HUES6 (cell line): ENCODE measurements around the gene ABI3.

Experiments used
- H3K27ac ChIP-seq: 2 replicates; pipeline ENCODE4 v1.7.0; 2013; ENCODE audit warnings: low read depth, mild to moderate bottlenecking, low read length, inconsistent platforms
- H3K27me3 ChIP-seq: 2 replicates; pipeline ENCODE4 v1.6.1; 2013; ENCODE audit warnings: low read length; ENCODE audit not compliant: control insufficient read depth, insufficient read depth
- H3K36me3 ChIP-seq: 2 replicates; pipeline ENCODE4 v1.6.1; 2013; ENCODE audit warnings: low read length; ENCODE audit not compliant: control insufficient read depth, insufficient read depth
- H3K4me1 ChIP-seq: 2 replicates; pipeline ENCODE4 v1.6.1; 2013; ENCODE audit warnings: low read length; ENCODE audit not compliant: control insufficient read depth, insufficient read depth
- H3K4me3 ChIP-seq: 2 replicates; pipeline ENCODE4 v1.5.1; 2013; ENCODE audit warnings: low read depth, low read length
- H3K9ac ChIP-seq: one replicate; pipeline ENCODE4 v1.6.1; 2013; ENCODE audit warnings: mild to moderate bottlenecking, low read length
- H3K9me3 ChIP-seq: 2 replicates; pipeline ENCODE4 v1.6.1; 2013; ENCODE audit warnings: low read depth, low read length; ENCODE audit not compliant: control insufficient read depth, insufficient read depth

Gene ABI3

GRCh38 chr17:49197346-49197998, 13.0 kb upstream of the ABI3 start:
- no peaks in the 10 kb centered on the region for H3K4me1 ChIP-seq
- no peak overlapping the region for H3K4me3 ChIP-seq
- H3K36me3 ChIP-seq = no peaks in the 10 kb centered on the region
- no peak overlapping the region for H3K9ac ChIP-seq
- no peak overlapping the region for H3K27ac ChIP-seq
- H3K27me3 ChIP-seq = no peaks in the 10 kb centered on the region; the same call in 1 of the 2 replicates
- no peaks in the 10 kb centered on the region for H3K9me3 ChIP-seq

GRCh38 chr17:49198211-49198610, 12.3 kb upstream of the ABI3 start:
- Histone ChIP-seq H3K27ac (no peak overlapping the region), H3K9ac (no peak overlapping the region), H3K27me3 (no peaks in the 10 kb centered on the region; the same call in 1 of the 2 replicates), H3K36me3 (no peaks in the 10 kb centered on the region), H3K4me1 (no peaks in the 10 kb centered on the region), H3K9me3 (no peaks in the 10 kb centered on the region), H3K4me3 (no peak overlapping the region)

- Histone ChIP-seq H3K4me1 (no peaks in the 10 kb centered on the region), H3K27me3 (no peaks in the 10 kb centered on the region; the same call in 1 of the 2 replicates), H3K27ac (no peak overlapping the region), H3K4me3 (no peak overlapping the region), H3K9me3 (no peaks in the 10 kb centered on the region), H3K9ac (no peak overlapping the region), H3K36me3 (no peaks in the 10 kb centered on the region)
Observed at GRCh38 chr17:49200423-49201083, 10.0 kb upstream of the ABI3 start.

DNA sequence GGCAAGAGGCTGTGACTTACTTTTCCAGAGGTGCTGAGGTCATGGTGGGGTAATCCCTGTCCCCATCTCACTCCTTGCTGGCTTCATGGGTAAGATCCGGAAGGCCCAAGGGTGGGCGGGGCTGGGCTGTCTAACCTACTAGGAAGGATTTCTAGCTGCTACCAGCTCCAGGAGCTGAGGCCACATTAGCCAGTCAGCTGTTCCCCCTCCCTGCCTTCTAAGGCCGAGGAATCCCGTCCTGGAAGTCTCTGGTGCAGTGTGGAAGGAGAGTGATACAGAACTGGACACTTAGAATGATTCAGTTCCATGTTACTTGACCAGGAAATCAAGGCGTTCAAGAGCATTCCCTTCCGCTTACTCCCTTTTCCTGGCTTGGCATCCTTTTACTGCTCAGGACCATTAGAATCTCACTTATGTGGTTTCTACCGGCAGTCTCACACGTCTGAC, 9.0 kb upstream of the ABI3 start:
- Histone ChIP-seq H3K36me3 (no peaks in the 10 kb centered on the region), H3K4me1 (no peaks in the 10 kb centered on the region), H3K9me3 (no peaks in the 10 kb centered on the region), H3K4me3 (no peak overlapping the region), H3K27ac (no peak overlapping the region), H3K27me3 (no peaks in the 10 kb centered on the region; the same call in 1 of the 2 replicates), H3K9ac (no peak overlapping the region)

DNA sequence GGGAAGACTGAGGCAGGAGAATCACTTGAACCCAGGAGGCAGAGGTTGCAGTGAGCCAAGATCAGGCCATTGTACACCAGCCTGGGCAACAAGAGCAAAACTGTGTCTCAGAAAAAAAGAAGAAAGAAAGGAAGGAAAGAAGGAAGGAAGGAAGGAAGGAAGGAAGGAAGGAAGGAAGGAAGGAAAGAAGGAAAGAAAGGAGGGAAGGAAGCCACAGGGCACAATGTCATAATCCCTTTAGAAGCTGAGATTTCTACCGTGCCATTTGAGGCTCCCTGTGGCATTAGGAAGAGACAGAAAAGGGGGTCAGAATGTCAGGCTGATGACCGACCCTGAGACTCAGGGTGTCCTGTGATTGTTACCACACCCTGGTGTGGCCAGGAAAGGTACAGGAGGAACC, 6.7 kb upstream of the ABI3 start:
- H3K27me3 ChIP-seq = no peaks in the 10 kb centered on the region; the same call in 1 of the 2 replicates
- no peak overlapping the region for H3K27ac ChIP-seq
- H3K4me3 ChIP-seq = no peak overlapping the region
- no peaks in the 10 kb centered on the region for H3K9me3 ChIP-seq
- H3K4me1 ChIP-seq = no peaks in the 10 kb centered on the region
- H3K9ac ChIP-seq = no peak overlapping the region
- H3K36me3 ChIP-seq = no peaks in the 10 kb centered on the region

DNA sequence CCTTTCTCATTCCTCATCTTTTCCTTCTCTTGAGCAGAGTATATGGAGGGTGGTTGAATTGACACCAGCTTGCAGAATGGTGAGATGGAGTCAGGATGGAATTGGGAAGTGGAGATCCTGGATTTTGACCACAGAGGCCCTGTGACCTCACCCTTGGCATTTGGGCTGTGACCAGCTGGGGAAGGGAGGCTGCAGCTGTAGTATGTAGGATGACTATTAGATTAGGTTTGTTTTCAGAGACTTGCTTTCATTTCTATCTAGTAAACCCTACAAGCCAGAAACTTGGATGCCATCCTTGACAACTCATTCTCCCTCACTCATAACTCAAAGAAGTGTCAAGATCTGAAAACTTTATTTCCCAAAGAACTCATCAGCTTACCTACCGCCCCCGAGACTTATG, 6.0 kb upstream of the ABI3 start:
- Histone ChIP-seq H3K4me3 (no peak overlapping the region), H3K9me3 (no peaks in the 10 kb centered on the region), H3K27ac (no peak overlapping the region), H3K9ac (no peak overlapping the region), H3K27me3 (no peaks in the 10 kb centered on the region; the same call in 1 of the 2 replicates), H3K36me3 (no peaks in the 10 kb centered on the region), H3K4me1 (peaks cover 6% of the 10 kb centered on the region; the same call in 1 of the 2 replicates)

- H3K9ac ChIP-seq = no peak overlapping the region
- H3K27ac ChIP-seq = no peak overlapping the region
- peaks cover 32% of the 10 kb centered on the region for H3K4me1 ChIP-seq
- no peaks in the 10 kb centered on the region for H3K9me3 ChIP-seq
- no peak overlapping the region for H3K4me3 ChIP-seq
- H3K27me3 ChIP-seq = no peaks in the 10 kb centered on the region
- no peaks in the 10 kb centered on the region for H3K36me3 ChIP-seq
Observed at GRCh38 chr17:49209061-49209571, 1.4 kb upstream of the ABI3 start.

- no peaks in the 10 kb centered on the region for H3K9me3 ChIP-seq
- H3K27me3 ChIP-seq = no peaks in the 10 kb centered on the region
- H3K27ac ChIP-seq = no peak overlapping the region
- H3K36me3 ChIP-seq = no peaks in the 10 kb centered on the region
- no peak overlapping the region for H3K4me3 ChIP-seq
- H3K9ac ChIP-seq = no peak overlapping the region
- peaks cover 40% of the 10 kb centered on the region for H3K4me1 ChIP-seq
Observed at GRCh38 chr17:49213399-49213798, 2.9 kb downstream of the ABI3 start.

GRCh38 chr17:49213847-49214246, 3.3 kb downstream of the ABI3 start:
- H3K27ac ChIP-seq = no peak overlapping the region
- H3K4me1 ChIP-seq = peaks cover 40% of the 10 kb centered on the region
- no peak overlapping the region for H3K9ac ChIP-seq
- no peaks in the 10 kb centered on the region for H3K9me3 ChIP-seq
- no peaks in the 10 kb centered on the region for H3K36me3 ChIP-seq
- H3K4me3 ChIP-seq = no peak overlapping the region
- no peaks in the 10 kb centered on the region for H3K27me3 ChIP-seq

DNA sequence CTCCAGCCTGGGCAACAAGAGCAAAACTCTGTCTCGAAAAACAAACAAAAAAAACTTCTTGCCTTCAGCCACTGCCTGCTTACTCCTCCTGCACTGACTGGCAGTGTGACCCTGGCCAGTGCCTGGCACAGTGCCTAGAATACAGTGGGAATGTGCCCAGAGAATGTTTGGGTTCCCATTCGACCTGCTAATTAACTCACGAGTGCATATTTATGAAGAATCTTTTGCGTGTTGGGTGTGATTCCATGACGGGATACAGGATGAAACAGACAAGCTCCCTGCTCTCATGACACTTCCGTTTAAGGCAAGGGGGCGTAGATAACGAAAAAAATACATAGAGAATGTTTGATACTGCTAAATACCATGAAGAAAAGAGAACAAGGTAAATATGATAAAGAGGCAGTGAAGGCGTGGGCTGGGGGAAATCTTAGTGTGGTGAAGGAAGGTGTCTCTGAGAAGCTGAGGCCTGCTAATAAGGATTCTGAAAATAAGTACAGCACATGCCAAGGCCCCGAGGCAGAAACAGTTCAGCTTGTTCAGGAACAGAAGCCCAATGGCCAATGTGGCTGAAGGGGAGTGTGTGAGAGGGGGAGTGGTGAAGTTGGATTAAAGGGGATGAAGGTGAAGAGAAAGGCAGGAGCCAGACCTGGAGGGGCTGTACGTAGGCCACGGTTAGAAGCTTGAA, 4.3 kb downstream of the ABI3 start:
- Histone ChIP-seq H3K9ac (no peak overlapping the region), H3K27me3 (no peaks in the 10 kb centered on the region), H3K4me1 (peaks cover 31% of the 10 kb centered on the region), H3K27ac (no peak overlapping the region), H3K4me3 (no peak overlapping the region), H3K9me3 (no peaks in the 10 kb centered on the region), H3K36me3 (no peaks in the 10 kb centered on the region)

- no peaks in the 10 kb centered on the region for H3K36me3 ChIP-seq
- H3K9ac ChIP-seq = no peak overlapping the region
- H3K27me3 ChIP-seq = no peaks in the 10 kb centered on the region
- peaks cover 15% of the 10 kb centered on the region for H3K4me1 ChIP-seq
- no peak overlapping the region for H3K27ac ChIP-seq
- no peak overlapping the region for H3K4me3 ChIP-seq
- no peaks in the 10 kb centered on the region for H3K9me3 ChIP-seq
Observed at GRCh38 chr17:49216482-49216881, 6.0 kb downstream of the ABI3 start.
